DMS153 treated with DMSO at 0.1 percent for 48 hours (cell line): ENCODE results near the gene BCCIP.
A peak's percentile ranks its signal among the peaks of the same experiment; 100 is the strongest.

Experiments
- DNase-seq: peaks from one replicate; lab custom pipeline; 2025; ENCODE audit not compliant: unreplicated experiment; lab: John Stamatoyannopoulos, UW

Gene BCCIP

DNA sequence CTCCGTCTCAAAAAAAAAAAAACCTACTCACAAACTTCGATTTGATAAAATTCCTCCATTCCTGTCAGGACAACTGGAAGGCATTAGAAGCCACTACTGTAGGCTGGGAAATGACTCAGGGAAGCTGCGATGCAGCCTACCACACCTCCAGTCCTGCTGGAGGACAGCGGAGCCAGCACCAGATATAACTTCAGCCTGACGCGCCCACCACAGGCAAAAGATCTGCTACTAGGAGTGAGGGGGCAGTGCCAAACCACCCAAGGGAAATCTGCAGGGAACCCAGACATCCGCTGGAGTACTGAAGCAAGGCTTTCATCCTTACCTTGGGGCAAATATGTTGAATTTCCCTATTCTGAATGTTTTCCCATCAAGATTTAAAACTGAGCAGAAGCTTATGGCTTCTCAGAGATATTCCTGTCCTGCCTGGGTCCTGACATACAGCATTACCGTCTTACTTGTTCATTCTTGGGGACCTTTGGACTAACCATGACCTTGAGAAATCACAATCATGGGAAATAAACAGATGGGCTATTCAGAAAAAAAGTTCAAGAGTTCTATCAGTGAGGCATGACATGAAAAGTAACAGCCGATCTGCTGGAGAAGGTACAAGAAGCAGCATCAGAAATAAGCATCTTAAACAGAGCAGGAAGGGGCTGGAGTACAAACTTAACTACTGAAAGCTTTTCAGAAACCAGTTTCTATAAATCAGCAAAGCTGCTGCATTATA is 20.4 kb downstream of the BCCIP start:
- no peak for DNase-seq

DNA sequence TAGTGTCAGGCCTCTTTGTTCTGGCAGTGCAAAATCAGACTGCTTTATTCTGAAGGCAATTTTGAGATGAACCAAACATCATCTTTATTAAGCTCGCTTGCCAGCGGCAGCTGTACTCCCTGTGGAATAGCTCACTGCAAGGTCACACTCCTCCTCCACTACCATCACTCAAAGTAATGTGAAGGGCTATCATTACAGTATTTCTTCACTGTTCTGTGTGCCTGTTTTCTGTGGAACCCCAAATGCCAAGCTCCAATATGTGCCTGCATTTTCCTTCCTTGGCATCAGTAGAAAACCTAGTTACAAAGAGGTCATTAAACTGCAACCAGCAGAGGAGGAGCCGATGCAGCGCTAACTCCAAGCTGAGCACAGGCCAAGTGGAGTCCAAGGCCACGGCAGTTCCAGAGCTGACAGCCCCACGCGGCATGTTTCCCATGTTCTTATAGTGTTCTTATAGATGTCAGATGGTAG is 21.4 kb downstream of the BCCIP start:
- no peak for DNase-seq

DNA sequence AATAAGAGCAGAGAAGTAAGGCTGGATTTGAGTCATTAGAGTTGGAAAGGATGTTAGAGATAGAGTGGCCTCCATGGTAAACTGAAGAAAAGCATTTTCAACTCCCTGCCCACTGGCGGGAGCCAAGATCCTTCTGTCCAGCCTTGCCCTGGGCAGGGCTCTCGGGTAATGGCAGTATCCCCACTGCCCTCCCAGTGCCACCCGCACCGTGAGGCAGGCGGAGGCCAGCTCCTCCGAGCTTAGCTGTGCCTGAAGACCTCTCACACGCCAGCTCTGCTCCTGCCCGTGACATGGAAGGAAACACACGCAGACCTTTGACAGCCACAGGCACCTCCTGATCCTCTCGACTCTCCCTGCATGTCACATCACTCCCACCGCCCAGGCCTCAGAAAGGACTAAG is 22.3 kb downstream of the BCCIP start:
- DNase-seq: no peak

DNA sequence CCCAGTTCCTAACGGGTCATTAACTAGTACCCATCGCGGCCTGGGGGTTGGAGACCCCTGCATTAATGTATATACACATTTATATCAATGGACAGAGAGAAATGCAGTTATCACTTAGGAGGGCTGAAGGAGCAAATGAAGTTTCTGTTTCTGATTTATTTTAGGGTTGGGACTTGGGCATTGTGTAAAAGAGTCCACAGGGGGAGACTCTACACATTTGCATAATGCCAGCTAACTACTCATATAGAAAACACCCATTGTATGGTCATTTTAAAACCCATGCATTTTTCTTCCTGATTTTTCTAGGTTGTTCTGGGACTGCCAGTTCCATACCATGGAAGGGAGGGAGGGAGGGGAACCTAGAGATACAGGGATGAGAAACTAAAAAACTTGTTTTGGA is 23.5 kb downstream of the BCCIP start:
- DNase-seq: no peak

DNA sequence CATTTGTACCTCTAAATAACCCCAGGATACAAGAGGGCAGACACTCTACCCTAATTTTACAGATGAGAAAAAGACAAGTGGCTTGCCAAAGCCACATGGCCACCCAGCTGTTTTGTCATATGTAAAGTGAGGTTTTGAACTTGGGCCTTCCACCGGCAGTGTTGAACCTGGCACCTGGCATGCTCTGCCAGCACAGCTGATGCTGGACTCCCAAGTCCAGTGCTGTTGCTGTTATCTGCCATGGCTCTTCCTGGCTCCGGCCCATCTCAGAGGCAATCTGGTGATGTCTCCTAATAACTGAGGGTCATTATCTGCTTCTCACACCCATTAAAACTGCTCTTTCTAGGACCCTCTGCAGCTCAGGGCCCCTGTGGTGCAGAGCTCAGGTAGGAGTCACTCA is 25.0 kb downstream of the BCCIP start:
- DNase-seq: no peak

DNA sequence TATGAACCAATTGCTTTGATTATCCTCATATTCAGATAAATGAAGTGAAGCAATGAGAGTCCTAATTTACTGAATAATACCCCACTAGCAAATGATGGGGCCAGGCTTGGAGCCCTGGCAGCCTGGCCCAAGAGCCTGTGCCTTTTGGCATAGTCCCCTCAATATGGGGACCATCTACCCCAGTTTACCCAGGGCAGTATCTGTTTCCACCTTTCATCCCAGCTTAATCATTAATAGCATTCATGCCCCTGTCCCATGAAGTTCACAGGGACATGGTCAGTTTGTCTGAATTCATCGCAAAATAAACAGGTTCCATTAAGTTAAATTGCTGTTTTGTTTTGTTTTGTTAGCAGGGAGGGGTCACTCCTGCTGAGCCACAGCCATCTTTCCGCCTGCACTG is 25.5 kb downstream of the BCCIP start:
- DNase-seq: no peak

DNA sequence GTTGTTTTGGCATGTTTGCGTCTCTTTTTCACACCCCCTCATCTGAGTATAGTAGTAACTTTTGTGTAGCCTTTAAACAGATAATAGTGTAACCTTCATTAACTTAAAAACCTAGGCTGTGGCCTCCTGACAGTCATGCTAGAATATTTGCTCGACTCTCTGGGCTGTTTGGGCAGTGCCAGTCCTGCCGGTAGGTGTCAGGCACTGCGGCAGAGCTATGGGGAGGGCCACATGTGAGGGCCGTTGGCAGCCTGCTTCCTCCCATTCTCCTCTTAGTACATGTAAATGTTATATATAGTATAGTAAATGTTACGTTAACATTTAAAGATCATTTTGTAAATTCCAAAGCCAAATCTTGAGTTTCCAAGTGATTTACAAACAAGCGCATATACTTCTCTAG is 26.1 kb downstream of the BCCIP start:
- DNase-seq: no peak

DNA sequence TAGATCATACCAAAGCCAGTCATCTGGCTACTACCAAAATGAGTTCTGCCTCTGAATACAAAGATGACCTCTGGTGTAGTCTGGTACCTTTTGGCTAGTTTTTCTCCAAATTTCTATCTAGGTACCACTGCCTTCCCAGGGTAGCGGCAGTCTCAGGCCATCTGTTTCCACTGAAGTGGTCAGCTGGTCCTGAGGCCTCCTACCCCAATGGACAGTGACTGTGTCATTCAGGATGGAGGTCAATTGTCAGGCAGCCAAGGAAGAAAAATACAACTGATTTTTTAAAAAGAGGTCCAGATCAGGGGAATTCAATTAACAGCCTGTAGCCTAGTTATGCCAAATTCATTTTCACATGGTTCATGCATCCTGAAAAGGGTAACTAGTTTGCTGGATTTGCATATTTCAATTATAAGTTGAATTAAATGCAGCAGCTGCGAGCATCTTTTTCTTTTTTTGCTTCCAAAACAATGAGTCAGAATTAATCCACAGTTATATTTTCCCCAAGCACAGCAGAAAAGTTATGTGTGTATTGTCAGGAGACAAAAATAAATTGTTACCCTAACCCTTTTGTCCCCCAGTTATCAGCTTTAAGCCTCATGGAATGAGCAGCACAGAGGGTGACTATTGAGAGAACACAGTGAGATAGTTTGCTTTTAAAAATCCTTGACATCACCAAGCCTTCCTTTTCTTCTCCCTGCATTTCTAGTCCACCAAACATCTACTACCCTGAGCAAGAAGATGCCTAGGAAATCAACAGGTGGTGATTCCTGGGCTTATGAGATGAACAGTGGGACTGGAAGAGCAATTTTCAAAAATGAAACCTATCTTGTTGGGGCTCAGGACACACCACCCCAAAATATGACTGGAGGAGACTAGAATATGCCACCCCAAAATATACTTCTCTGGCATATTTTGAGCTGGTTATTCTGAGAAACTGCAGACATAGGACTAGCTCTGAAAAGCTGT is 27.7 kb downstream of the BCCIP start:
- no peak for DNase-seq

DNA sequence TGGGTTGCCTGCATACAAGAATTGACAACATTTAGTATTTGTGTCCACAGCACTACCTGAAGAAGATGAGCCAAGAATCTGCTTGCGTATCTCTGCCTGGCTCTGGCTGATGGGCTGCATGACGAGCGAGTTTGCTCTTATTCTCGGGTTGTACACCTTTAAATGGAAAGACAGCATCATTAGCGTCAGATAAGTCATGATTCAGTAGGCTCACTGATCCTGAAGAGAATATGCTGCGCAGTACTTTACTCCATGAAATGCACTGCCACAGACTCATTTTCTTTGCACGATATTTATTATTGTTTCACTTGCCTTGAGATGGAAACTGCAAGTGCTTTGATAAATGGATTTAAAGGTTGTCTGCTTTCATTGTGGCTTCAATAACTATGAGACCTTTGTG is 29.1 kb downstream of the BCCIP start:
- no peak for DNase-seq

DNA sequence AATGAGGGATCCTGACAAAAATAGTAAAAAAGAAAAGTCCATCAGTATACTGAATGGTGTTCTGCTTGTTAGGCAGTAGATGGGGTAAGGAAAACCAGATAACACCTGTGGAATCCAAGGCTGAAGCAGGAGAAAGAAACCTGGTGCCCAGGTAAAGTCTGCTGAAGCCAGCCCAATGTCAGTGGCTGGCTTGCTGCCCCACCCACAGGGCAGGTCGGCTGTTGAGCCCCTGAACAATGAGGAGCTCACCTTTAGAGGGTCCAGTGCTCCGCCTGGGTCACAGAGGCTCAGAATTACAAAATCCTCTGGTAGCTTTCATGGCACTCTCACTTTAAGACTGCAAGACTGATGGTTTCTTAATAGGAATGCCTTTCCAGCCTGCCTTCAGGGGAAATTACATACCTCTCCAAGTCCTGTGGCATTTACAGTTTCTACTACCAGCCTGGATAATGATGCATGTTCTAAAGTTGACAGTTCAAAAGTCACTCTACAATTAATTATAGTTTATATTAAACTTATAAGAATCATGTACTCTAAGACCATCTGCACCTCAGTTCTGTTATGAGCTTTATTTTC is 33.9 kb downstream of the BCCIP start:
- DNase-seq: no peak

DNA sequence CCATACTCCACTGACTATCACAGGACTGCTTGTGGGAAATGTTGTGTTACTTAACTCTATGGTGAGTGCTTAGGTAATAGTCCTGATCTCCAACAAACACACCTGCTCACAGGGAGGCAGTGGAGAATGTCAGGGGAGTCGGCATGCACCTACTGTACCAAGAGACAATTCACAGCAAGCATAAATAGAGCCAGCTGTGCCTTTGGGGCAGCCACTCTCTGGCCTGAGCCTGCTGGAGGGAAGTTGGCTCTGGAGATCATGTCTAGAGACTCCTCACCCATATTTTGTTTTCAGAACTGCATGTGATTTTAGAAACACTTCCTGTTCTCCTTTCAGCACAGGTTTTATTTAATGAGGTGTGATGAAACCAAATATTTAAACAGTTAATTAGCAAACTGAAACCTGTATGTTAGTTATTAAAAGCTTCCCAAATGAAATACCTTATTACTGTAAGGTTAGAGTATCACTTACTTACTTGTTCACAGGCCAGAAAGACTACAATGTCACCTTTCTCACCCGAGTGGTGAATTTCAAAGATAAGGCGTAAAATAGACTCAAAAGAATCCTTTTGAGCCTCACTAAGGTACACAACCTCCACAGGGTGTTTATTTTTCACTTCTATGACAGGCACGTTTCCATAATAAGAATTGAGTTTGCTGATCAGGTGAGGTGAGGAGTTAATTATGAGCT is 35.9 kb downstream of the BCCIP start:
- DNase-seq: peak; percentile 75

DNA sequence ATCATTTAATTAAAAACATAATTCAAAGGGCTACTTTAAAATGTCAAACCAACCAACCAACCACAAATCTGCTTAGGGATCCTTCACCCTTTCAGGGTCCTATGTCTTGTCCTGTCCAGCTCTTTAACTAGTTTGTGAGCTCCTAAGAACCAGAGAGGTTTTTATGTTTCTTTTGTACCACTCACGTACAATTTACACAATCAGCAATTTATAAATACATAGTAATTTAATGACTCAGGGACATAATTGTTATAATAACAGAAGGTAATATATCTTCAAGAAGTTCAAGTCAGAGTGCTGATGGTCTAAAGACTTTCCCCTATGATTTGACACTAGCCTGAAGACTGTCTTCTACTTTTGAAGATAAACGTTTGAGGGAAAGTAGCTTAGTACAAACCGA is 41.8 kb downstream of the BCCIP start:
- no peak for DNase-seq

DNA sequence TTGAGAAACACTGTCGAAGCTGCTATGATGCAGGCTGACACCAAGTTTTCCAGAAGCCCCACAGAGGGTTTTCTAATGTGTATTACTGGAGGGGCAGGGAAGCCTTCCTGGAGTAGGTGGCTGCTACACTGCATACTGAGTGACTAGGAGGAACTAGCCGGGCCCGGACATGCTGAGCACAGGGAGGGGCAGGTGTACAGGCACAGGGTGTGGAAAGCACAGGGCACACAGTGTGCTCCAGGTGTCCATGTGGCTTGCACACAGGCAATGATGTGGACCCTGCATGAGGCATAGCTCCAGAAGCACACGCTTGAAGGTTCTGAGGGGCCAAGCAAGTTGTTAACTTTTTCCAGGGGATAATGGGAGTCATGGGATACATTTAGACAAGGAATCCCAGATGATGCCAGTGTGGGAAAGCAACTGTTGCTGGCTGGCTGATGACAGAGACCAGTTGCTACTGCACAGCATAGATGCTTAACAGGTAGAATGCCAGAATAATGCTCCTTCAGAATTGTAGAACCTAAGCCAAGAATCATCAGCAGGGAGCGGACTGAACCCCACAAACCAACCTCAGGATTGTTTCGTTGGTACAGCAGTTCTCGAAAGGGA is 43.2 kb downstream of the BCCIP start:
- DNase-seq: no peak

DNA sequence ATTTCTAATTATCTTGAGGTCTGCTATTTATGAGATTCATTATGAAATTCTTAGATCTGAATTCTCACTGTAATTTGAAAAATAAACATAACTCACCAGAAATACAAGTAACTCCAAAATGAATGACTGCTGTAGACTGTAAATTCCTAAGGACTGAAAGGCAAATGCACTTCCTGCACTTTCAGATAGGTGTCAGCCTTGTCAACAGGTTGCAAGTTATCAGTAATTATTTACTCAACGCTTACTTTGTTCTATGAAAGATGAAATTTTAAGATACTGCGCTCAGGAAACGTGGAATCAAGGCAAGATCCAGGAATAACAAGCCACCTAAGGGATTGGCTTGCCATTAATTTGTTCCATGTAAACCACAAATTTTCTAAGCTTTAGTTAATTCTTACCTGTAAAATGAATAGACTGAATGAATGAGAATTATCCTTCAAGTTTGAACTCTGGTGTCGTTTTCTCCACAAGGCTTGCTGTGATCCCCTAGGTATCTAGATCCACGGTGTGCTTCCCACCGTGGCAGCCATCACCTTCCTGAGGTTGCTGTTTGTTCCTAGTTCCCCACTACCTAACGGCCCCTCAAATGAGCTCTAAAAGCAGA is 45.1 kb downstream of the BCCIP start:
- peak; percentile 30 for DNase-seq

DNA sequence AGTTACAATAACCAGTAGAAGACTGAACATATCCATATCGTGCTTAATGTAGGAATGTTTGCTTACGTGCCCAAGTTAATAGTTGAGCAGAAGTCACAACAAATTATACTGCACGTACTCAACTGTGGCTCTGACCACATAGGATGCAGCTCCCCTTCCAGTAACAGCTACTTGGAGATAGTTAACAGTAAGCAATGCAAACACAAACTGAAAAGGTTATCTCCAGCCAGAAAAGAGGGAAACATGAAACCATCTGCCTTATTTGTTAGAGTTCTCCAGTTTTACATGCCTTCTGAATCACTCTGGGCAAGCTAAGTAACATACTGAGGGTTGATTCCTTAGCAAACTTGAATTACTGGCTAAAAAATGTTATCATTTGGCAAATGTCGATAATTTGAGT is 48.0 kb downstream of the BCCIP start:
- DNase-seq: no peak

DNA sequence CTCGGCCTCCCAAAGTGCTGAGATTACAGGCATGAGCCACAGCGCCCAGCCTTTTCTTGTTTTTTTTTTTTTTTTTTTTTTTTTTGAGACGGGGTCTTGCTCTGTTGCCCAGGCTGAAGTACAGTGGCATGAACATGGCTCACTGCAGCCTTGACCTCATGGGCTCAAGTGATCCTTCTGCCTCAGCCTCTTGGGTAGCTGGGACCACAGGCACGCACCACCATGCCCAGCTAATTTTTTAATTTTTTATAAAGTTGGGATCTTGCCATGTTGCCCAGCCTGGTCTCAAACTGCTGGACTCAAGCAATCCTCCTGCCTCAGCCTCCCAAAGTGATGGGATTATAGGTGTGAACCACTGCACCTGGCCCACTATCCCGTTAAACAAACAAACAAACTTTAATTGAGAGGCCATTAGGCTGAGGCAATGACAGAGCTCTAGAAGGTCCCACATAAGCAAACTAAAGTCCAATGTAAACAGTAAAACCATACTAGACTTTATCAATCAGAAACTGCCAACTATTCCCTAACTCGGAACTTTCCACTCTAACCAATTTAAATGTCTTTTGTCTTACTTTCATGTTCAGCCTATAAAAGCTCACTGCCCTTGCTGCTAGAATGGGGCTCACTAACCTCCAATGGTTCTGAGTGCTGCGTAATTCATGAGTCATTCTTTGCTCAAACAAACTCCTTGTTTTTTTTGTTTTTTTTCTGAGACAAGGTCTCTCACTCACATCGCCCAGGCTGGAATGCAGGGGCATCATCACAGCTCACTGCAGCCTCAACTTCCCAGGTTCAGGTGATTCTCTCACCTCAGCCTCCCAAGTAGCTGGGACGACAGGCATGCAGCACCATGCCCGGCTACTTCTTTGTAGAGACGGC is 55.9 kb downstream of the BCCIP start:
- no peak for DNase-seq

DNA sequence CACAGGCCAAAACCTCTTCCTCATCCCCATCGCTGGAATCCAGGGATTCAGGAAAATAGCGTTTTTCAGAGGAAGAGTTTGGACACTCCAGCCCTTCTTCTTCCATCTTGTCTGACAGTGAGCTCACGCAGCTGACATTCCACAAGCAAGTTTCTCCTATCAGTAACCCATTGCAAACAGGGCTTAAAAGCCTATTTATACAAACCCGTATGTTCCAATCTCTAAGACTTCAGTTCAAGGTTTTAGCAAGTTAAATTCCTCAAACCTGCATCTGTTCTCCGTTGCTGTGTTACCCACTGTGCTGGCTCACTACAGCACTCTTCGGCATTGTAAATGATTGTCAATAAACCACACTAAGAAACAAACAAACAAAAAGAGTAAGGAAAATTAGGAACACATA is 57.4 kb downstream of the BCCIP start:
- no peak for DNase-seq

DNA sequence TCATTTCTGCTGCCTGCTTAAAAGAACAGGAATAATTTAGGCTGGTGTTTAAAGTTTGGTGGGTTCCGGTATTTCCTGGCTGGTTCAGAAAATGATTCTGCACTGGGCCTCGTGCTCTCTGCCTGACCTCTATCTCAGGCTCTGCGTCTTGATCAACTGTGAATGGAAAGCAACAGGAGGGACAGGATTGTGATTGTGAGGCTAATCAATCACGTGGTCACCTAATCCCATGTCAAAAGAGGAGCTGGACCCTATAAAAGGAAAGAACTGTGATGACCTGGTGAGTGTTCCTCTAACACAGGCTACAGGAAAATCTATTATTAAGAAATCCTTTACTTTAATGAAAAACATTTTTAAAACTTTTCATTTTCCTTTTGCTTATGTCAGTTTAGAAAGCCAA is 57.8 kb downstream of the BCCIP start, which contains the start of gene DHX32:
Gene DHX32, minus strand, starts transcription at position 101 of the 400 bp plus-strand sequence. CDS start 468 bp downstream, outside the sequence.
- no peak for DNase-seq

DNA sequence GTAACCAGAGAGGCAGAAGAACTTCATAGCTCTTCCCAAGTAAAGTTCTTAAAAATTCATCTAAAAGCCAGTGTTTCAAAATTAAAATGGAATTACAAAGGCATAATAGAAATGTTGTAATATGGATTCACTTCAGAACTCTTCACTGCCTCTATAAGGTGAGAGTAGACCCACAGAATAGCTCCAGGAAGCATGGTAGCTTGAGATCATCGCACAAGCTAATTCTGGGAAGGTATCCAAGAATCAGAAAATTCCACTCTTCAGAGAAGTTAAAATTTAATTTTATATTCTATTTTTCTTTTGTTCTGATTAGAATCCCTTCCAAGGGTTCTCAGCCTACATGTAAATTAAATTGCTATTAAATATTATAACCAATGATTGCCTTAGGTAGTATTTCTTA is 59.2 kb downstream of the BCCIP start:
- DNase-seq: no peak
